ENCODE data around the gene UQCRC1.
A peak's percentile ranks its signal among the peaks of the same experiment; 100 is the strongest.
"Not testable (repeated sequence)": the region's sequence is repeated elsewhere in the genome, so short reads cannot be mapped to it uniquely, and the experiment has no call there.

The UQCRC1 gene

DNA sequence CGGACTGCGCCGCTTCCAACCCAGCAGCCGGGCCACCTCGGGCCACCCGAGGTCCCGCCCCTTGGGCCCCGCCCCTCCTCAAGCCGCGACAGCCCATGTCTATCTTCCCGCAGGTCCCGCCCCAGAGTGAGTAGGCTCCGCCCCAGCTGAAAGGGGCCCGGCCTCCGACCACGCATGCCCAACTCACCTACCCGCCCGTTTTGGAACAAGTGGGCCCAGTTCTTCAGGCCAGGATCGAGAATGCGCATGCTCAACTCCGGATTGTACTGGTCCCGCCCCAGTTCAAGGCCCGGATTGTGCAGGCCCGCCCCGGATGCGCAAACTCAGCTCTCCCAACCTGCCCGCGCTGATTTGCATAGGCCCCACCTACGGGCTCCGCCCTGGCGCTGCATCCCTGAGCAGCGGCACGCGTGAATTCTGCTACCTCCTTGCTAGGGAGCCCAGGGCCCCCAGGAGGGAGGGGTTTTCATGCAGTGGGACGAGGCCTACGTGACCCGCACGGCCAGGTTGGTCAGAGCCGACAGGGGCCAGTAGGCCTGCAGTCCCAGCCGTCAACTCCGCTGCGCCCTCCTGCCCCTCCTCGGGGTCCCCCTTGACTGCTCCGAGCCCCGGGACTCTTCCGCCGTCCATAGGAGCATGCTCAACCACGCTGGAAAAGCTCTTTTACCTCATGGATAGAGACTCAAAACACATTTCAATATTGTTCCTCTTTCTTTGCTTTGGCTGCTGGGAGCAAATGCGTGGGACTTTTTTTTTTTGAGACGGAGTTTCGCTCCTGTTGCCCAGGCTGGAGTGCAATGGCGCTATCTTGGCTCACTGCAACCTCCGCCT is 52.4 kb downstream of the UQCRC1 start, which contains the start of gene PFKFB4:
PFKFB4 (minus strand) TSS at position 8 of the 831 bp plus-strand sequence. CDS start 26 bp downstream, outside the sequence.
- H3K9me3 ChIP-seq (ENCODE audit: control insufficient read depth, insufficient read depth, low read length): no peaks in the 10 kb centered on the region
- peak within 1 kb of the TSS; percentile 70 for H3K9ac ChIP-seq (ENCODE audit: low read depth, low read length)
- H3K36me3 ChIP-seq (ENCODE audit: control insufficient read depth, insufficient read depth, low read length): peaks cover 2% of the 10 kb centered on the region
- H3K4me1 ChIP-seq (ENCODE audit: control insufficient read depth, insufficient read depth, low read length): peaks cover 7% of the 10 kb centered on the region
- H3K4me3 ChIP-seq (ENCODE audit: low read depth, low read length): peak within 1 kb of the TSS; percentile 90
- no peaks in the 10 kb centered on the region for H3K27me3 ChIP-seq (ENCODE audit: control insufficient read depth, insufficient read depth, low read length)

DNA sequence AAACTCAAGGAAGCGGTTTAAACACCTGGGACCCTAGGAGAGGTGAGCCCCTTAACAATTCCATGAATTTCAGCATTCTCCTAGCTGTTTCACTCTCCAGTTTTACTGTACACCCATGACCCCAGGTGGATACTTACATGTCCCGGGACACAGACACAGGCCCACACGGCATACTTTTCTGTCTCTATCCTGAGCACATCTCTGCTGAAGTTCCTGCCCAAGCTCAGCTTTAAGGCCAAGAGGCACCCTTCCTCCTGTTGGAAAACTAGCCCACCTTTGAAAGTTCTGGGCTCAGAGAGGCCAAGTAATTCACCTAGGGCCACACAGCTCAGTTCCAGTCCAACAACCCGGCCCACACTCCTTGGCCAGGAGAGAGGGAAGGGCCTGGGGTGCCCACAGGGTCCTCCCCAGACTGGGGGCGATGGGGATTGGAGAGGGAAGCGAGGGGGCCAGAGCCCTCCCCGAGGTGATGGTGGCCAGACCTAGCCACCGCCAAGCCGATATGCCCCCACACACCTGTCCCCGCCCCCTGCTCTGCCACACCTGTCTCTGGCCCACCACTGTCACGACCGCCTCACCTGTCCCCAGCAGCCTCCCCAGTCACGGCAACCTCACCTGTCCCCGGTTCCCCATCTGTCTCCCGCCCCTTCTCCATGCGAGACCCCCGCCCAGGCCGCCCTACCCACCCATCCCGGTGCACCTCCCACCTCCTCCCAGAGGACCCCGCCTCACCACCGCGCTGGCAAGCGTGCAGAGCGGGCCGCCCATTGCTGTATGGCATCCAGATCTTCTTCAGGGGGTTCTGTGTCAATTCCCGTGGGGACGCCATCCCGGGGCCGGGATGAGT is 53.3 kb downstream of the UQCRC1 start:
- Histone ChIP-seq H3K27me3 (ENCODE audit: control insufficient read depth, insufficient read depth, low read length) (no peaks in the 10 kb centered on the region), H3K36me3 (ENCODE audit: control insufficient read depth, insufficient read depth, low read length) (peaks cover 6% of the 10 kb centered on the region), H3K4me1 (ENCODE audit: control insufficient read depth, insufficient read depth, low read length) (peaks cover 7% of the 10 kb centered on the region), H3K9ac (ENCODE audit: low read depth, low read length) (peak overlapping the region; percentile 37), H3K9me3 (ENCODE audit: control insufficient read depth, insufficient read depth, low read length) (no peaks in the 10 kb centered on the region), H3K4me3 (ENCODE audit: low read depth, low read length) (peak overlapping the region; percentile 90)

DNA sequence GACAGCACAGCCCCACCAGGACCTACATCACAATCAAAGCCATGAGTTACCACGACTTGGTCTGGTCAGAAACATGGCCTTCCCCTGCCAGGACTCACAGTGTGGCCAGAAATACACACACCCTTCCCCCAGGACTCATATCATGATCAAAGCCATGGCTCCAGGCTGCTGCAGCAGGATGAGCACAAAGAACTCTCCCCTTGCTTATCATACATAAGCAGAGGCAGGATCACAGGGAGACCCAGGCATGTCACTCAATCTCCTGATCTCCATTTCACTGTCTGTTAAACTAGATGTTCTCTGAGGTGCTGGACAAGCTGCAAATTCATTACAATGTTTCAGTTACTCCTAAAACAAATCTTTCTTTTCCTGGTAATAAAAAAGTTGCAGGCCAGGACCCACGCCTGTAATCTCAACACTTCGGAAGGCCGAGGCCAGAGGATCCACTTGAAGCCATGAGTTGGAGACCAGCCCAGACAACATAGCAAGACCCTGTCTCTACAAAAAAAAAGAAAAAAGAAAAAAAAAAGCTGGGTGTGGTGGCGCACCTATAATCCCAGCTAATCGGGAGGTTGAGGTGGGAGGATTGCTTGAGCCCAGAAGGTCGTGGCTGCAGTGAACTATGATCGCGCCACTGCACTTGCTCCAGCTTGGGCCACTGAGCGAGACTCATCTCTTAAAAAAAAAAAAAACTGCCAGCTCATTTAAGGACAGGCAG is 54.1 kb downstream of the UQCRC1 start:
- Histone ChIP-seq H3K9me3 (ENCODE audit: control insufficient read depth, insufficient read depth, low read length) (no peaks in the 10 kb centered on the region), H3K36me3 (ENCODE audit: control insufficient read depth, insufficient read depth, low read length) (peaks cover 6% of the 10 kb centered on the region), H3K27me3 (ENCODE audit: control insufficient read depth, insufficient read depth, low read length) (no peaks in the 10 kb centered on the region), H3K4me3 (ENCODE audit: low read depth, low read length) (peak overlapping the region; percentile 90), H3K9ac (ENCODE audit: low read depth, low read length) (peak overlapping the region; percentile 37), H3K4me1 (ENCODE audit: control insufficient read depth, insufficient read depth, low read length) (peaks cover 5% of the 10 kb centered on the region)

DNA sequence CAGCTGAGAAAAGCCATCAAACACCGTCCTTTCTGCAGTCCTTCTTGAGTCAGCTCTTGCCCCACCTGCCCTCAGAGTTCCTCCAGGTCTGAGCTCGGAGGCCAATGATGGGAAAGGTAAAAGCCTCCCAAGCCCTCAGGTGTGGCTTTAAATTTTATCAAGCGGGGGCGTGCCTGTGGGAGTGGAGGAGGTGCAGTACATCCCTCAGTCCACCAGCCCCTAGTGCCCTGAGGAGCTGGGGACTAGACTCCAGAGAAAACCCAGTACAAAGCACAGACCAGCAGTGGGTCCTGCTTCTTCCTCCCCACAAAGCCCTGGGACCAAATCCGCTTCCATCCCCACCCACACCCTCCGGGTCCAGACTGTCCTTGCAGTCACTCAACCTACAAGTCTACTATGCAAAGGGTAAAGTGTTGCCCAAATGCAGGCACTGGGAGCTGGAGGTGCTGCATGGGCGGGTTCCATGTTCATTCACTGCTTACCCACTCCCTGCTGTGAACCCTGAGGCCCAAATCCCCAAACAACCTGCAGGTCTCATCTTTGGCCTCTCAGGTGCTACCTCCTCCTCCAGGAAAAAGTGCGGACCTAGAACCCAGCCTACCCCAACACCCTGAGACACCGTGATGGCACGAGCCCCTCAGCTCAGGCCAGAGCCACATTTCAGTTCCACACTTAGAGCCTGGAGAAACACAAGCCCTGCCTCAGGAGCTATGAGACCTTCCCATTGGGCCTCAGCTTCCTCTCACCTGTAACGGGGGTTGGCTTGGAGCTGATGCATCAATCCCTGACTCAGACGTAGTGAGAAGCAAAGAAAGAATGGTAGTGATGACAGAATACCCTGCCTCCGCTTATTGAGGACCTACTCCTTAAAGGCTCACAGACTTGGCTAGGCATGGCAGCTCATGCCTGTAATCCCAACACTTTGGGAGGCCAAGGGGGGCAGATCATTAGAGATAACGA is 55.3 kb downstream of the UQCRC1 start:
- H3K9ac ChIP-seq (ENCODE audit: low read depth, low read length): no peak overlapping the region
- no peaks in the 10 kb centered on the region for H3K9me3 ChIP-seq (ENCODE audit: control insufficient read depth, insufficient read depth, low read length)
- no peak overlapping the region for H3K4me3 ChIP-seq (ENCODE audit: low read depth, low read length)
- H3K27me3 ChIP-seq (ENCODE audit: control insufficient read depth, insufficient read depth, low read length): no peaks in the 10 kb centered on the region
- H3K36me3 ChIP-seq (ENCODE audit: control insufficient read depth, insufficient read depth, low read length): peaks cover 9% of the 10 kb centered on the region
- peaks cover 2% of the 10 kb centered on the region for H3K4me1 ChIP-seq (ENCODE audit: control insufficient read depth, insufficient read depth, low read length)

DNA sequence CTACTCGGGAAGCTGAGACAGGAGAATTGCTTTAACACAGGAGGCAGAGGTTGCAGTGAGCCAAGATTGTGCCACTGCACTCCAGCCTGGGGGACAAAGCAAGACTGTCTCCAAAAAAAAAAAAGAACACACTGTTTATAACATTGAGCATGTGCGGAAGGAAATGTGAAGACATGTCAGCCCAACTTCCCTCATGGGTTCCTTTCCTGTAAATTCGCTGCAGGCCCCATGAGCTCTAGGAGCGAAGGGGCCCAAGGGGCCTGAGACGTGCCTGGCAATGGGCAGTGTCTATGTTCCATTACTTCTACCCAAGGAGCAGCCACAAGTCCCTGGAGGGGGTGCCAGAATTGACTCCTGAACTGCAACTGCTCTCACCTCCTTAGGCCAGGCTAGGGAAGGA is 56.1 kb downstream of the UQCRC1 start:
- Histone ChIP-seq H3K9ac (ENCODE audit: low read depth, low read length) (no peak overlapping the region), H3K4me1 (ENCODE audit: control insufficient read depth, insufficient read depth, low read length) (peaks cover 2% of the 10 kb centered on the region), H3K36me3 (ENCODE audit: control insufficient read depth, insufficient read depth, low read length) (peaks cover 12% of the 10 kb centered on the region), H3K27me3 (ENCODE audit: control insufficient read depth, insufficient read depth, low read length) (no peaks in the 10 kb centered on the region), H3K9me3 (ENCODE audit: control insufficient read depth, insufficient read depth, low read length) (no peaks in the 10 kb centered on the region), H3K4me3 (ENCODE audit: low read depth, low read length) (no peak overlapping the region)

DNA sequence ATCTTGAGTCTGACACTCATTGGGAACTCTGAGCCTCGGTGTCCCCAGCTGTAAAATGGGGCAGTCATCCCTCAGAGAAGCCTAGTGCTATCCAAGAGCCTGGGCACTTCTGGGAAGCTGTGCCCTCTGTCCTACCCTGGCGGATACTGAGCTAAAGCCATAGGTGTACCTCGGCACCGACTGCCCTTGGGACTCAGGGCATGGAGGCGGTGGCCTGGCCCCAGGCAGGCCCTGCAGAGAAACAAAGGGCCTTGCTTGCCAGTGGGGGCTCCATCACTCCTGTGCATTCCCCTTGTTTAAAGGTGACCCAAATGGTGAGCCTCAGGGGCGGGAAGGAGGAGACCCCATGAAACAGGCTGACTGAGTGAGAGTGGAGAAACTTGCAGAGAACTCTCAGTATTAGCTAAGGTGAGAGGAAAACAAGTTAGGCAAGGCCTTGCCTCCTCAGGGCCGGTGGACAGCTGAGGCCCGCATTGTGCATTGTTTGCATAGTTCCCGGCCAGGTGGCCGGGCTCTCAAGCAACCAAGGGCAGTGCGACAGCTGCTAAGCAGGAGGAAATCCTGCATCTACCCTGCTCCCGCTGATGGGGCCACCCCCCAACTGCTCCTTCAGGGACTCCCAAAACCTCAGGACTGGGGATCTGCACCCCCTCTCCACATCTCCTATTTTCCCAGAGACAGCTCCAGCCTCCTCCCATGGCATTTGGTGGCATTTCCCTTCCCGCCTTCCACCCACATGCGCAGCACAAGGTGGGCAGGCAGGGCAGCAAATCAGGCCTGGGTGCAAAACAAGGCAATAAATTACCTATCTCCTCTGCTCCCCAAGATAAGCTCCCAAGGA is 57.1 kb downstream of the UQCRC1 start:
- H3K9ac ChIP-seq (ENCODE audit: low read depth, low read length): no peak overlapping the region
- peaks cover 2% of the 10 kb centered on the region for H3K4me1 ChIP-seq (ENCODE audit: control insufficient read depth, insufficient read depth, low read length)
- H3K9me3 ChIP-seq (ENCODE audit: control insufficient read depth, insufficient read depth, low read length): no peaks in the 10 kb centered on the region
- H3K27me3 ChIP-seq (ENCODE audit: control insufficient read depth, insufficient read depth, low read length): no peaks in the 10 kb centered on the region
- H3K36me3 ChIP-seq (ENCODE audit: control insufficient read depth, insufficient read depth, low read length): peaks cover 12% of the 10 kb centered on the region
- no peak overlapping the region for H3K4me3 ChIP-seq (ENCODE audit: low read depth, low read length)

DNA sequence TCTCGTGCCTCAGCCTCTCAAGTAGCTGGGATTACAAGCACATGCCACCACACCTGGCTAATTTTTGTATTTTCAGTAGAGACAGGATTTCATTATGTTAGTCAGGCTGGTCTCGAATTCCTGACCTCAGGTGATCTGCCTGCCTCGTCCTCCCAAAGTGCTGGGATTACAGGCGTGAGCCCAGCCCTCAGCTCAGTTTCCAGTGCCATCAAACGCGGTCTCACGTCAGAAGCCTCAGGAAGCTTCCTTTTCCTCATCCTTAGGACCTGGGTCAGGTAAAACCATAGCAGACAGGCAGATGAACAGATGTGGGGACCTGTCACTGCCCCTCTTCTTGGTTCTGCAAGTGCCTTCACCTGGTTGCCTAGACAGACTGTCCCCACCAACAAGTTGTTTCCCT is 57.8 kb downstream of the UQCRC1 start:
- not testable (repeated sequence) for H3K27me3 ChIP-seq (ENCODE audit: control insufficient read depth, insufficient read depth, low read length); H3K9me3 ChIP-seq (ENCODE audit: control insufficient read depth, insufficient read depth, low read length); H3K4me3 ChIP-seq (ENCODE audit: low read depth, low read length); H3K4me1 ChIP-seq (ENCODE audit: control insufficient read depth, insufficient read depth, low read length); H3K9ac ChIP-seq (ENCODE audit: low read depth, low read length)
- H3K36me3 ChIP-seq (ENCODE audit: control insufficient read depth, insufficient read depth, low read length): peaks cover 16% of the 10 kb centered on the region

All from iPS-15b (cell line).